Measurements from ENCODE around the gene CA4.
A peak's percentile ranks its signal among the peaks of the same experiment; 100 is the strongest.

The CA4 gene

GRCh38 chr17:60128171-60128859, 21.5 kb upstream of the CA4 start:
- FAIRE-seq (no peak), DNase-seq (ENCODE audit: insufficient read length, low spot score) (no peak)
- TF ChIP-seq CTCF (IDR thresholded peaks at IDR 0.05; ENCODE audit: insufficient read depth, missing control alignments): no peak

- no peak for FAIRE-seq
- no peak for DNase-seq (ENCODE audit: insufficient read length, low spot score)
- TF ChIP-seq CTCF (IDR thresholded peaks at IDR 0.05; ENCODE audit: insufficient read depth, missing control alignments): no peak
Measured at GRCh38 chr17:60129164-60129563, 20.6 kb upstream of the CA4 start.

- no peak for DNase-seq (ENCODE audit: insufficient read length, low spot score)
- no peak for TF ChIP-seq CTCF (IDR thresholded peaks at IDR 0.05; ENCODE audit: insufficient read depth, missing control alignments)
- no peak for FAIRE-seq
Measured at GRCh38 chr17:60130466-60130865, 19.3 kb upstream of the CA4 start.

GRCh38 chr17:60134396-60135150, 15.2 kb upstream of the CA4 start:
- TF ChIP-seq CTCF (IDR thresholded peaks at IDR 0.05; ENCODE audit: insufficient read depth, missing control alignments): no peak
- DNase-seq (ENCODE audit: insufficient read length, low spot score) (no peak), FAIRE-seq (no peak)

- no peak for FAIRE-seq
- DNase-seq (ENCODE audit: insufficient read length, low spot score): peak; percentile 99
- no peak for TF ChIP-seq CTCF (IDR thresholded peaks at IDR 0.05; ENCODE audit: insufficient read depth, missing control alignments)
Measured at GRCh38 chr17:60135151-60135950, 14.4 kb upstream of the CA4 start.

- DNase-seq (ENCODE audit: insufficient read length, low spot score) (no peak), FAIRE-seq (no peak)
- TF ChIP-seq CTCF (IDR thresholded peaks at IDR 0.05; ENCODE audit: insufficient read depth, missing control alignments): no peak
Measured at GRCh38 chr17:60135951-60136666, 13.7 kb upstream of the CA4 start.
